CD14-positive monocyte (primary cell): Measurements from ENCODE around the gene GDPD4. TPM values are rescaled to one million over a fixed set of nuclear protein-coding genes. Genes with fewer than 3 reads are reported as not detected.

Source experiments
- DNase-seq, 3 donors: peaks; one replicate each; pipeline ENCODE4 v3.0.0-alpha.2; 2011 to 2022
- H2AFZ ChIP-seq: 2 replicates; pipeline ENCODE4 v1.6.0; 2012; ENCODE audit warnings: mild to moderate bottlenecking, low read depth, low read length, inconsistent platforms; ENCODE audit not compliant: insufficient read depth, poor library complexity, severe bottlenecking
- H3K27ac ChIP-seq, 2 donors: 1 replicate in 1 of 2; 2 replicates in 1 of 2; pipeline ENCODE4 v1.5.1; 2012 to 2013; ENCODE audit warnings: low read length in 2 of 2, control low read depth in 1 of 2, inconsistent platforms in 1 of 2, low read depth in 1 of 2, mild to moderate bottlenecking in 1 of 2
- H3K27me3 ChIP-seq, 2 donors: one replicate each; pipeline versions ENCODE4 v1.6.0 to v1.6.1; 2011 to 2013; ENCODE audit warnings: low read length in 2 of 2; ENCODE audit not compliant: control insufficient read depth in 2 of 2, insufficient read depth in 2 of 2
- H3K36me3 ChIP-seq, 2 donors: replicated peaks in 1 of 2; 1 replicate in 1 of 2; 2 replicates in 1 of 2; pipeline versions ENCODE4 v1.5.1 to v1.6.1; 2012 to 2013; ENCODE audit warnings: low read length in 2 of 2, control low read depth in 1 of 2, inconsistent platforms in 1 of 2, mild to moderate bottlenecking in 1 of 2; ENCODE audit not compliant: insufficient read depth in 2 of 2, control insufficient read depth in 1 of 2
- H3K4me1 ChIP-seq, 2 donors: 1 replicate in 1 of 2; 2 replicates in 1 of 2; pipeline versions ENCODE4 v1.5.1 to v1.6.1; 2012 to 2013; ENCODE audit warnings: low read length in 2 of 2, control low read depth in 1 of 2, inconsistent platforms in 1 of 2, mild to moderate bottlenecking in 1 of 2, moderate library complexity in 1 of 2; ENCODE audit not compliant: insufficient read depth in 2 of 2, control insufficient read depth in 1 of 2
- H3K4me2 ChIP-seq: replicated peaks from 2 replicates; pipeline ENCODE3; 2012; ENCODE audit warnings: low read length, moderate library complexity, mild to moderate bottlenecking; ENCODE audit not compliant: poor library complexity, severe bottlenecking; ENCODE audit errors: extremely low read depth
- H3K4me3 ChIP-seq, 3 experiments: fragments of 200-600 bp in 1 of 3; sonication (generic) in 1 of 3; replicated peaks in 1 of 3; 1 replicate in 2 of 3; 2 replicates in 1 of 3; pipeline ENCODE4 v1.5.1; 2011 to 2013; ENCODE audit warnings: low read length in 3 of 3, mild to moderate bottlenecking in 3 of 3, control low read depth in 2 of 3, low read depth in 2 of 3, inconsistent platforms in 1 of 3, moderate library complexity in 1 of 3
- H3K79me2 ChIP-seq: 2 replicates; pipeline ENCODE4 v1.6.0; 2012; ENCODE audit warnings: mild to moderate bottlenecking, control low read depth, inconsistent platforms, low read length, moderate library complexity; ENCODE audit not compliant: insufficient read depth
- H3K9ac ChIP-seq: 2 replicates; pipeline ENCODE4 v1.6.0; 2017; ENCODE audit warnings: low read length, mild to moderate bottlenecking; ENCODE audit not compliant: insufficient read depth, poor library complexity, severe bottlenecking
- H3K9me3 ChIP-seq, 2 donors: replicated peaks in 1 of 2; 1 replicate in 1 of 2; 2 replicates in 1 of 2; pipeline versions ENCODE4 v1.5.1 to v1.6.1; 2012 to 2013; ENCODE audit warnings: low read length in 2 of 2, control low read depth in 1 of 2; ENCODE audit not compliant: control insufficient read depth in 1 of 2, insufficient read depth in 1 of 2
- H4K20me1 ChIP-seq: 2 replicates; pipeline ENCODE4 v1.6.0; 2012; ENCODE audit warnings: mild to moderate bottlenecking, low read length, control low read depth, moderate library complexity; ENCODE audit not compliant: insufficient read depth
- H3K27ac Mint-ChIP-seq, 7 donors: one replicate each; pipeline ENCODE4 v1.8.0; 2020; ENCODE audit warnings: mild to moderate bottlenecking in 7 of 7, mixed read lengths in 7 of 7, moderate library complexity in 6 of 7, inconsistent platforms in 2 of 7
- H3K27me3 Mint-ChIP-seq, 3 donors: one replicate each; pipeline ENCODE4 v1.8.0; 2021 to 2022; ENCODE audit warnings: low read depth in 3 of 3, mild to moderate bottlenecking in 3 of 3, mixed read lengths in 3 of 3, moderate library complexity in 3 of 3, inconsistent platforms in 1 of 3
- H3K36me3 Mint-ChIP-seq, 2 donors: one replicate each; pipeline ENCODE4 v1.8.0; 2020; ENCODE audit warnings: mixed read lengths in 2 of 2, inconsistent platforms in 1 of 2, mild to moderate bottlenecking in 1 of 2
- H3K4me1 Mint-ChIP-seq: one replicate; pipeline ENCODE4 v1.8.0; 2020; ENCODE audit warnings: mild to moderate bottlenecking, mixed read lengths
- H3K4me3 Mint-ChIP-seq, 2 donors: one replicate each; pipeline ENCODE4 v1.8.0; 2020; ENCODE audit warnings: mild to moderate bottlenecking in 2 of 2, mixed read lengths in 2 of 2, moderate library complexity in 1 of 2
- H3K9me3 Mint-ChIP-seq, 7 donors: one replicate each; pipeline ENCODE4 v1.8.0; 2020 to 2022; ENCODE audit warnings: mixed read lengths in 7 of 7, mild to moderate bottlenecking in 6 of 7, moderate library complexity in 6 of 7, inconsistent platforms in 2 of 7
- CTCF ChIP-seq: fragments of 200-600 bp; IDR thresholded peaks from one replicate; pipeline ENCODE4 v1.8.0; 2022; ENCODE audit warnings: antibody characterized with exemption, mild to moderate bottlenecking
- WGBS: methylation state at CpG from one replicate; pipeline ENCODE4 v1.1.5; 2013; ENCODE audit warnings: missing lambda C conversion rate; ENCODE audit not compliant: insufficient coverage; 5-methylcytosine and 5-hydroxymethylcytosine counted together
- intact Hi-C, 2 donors: fragments of 100-400 bp; cut with micrococcal nuclease; formaldehyde crosslinking; loops; one replicate each; pipeline versions ENCODE4 v1.15.0 to v1.15.1; 2023
- polyA plus RNA-seq, 3 donors: library from polyadenylated mRNA; depleted of rRNA in 1 of 3; unstranded in 2 of 3; stranded (reverse) in 1 of 3; fragments of 300-500 nt in 2 of 3; fragments of >200 nt in 1 of 3; fragmentation: Illumina TruSeq in 2 of 3; gene quantifications; 1 replicate in 2 of 3; 2 replicates in 1 of 3; pipeline ENCODE4 v1.2.3, GENCODE V29; 2012 to 2021

GDPD4 gene
- polyA plus RNA-seq, 3 donors: not detected

DNA sequence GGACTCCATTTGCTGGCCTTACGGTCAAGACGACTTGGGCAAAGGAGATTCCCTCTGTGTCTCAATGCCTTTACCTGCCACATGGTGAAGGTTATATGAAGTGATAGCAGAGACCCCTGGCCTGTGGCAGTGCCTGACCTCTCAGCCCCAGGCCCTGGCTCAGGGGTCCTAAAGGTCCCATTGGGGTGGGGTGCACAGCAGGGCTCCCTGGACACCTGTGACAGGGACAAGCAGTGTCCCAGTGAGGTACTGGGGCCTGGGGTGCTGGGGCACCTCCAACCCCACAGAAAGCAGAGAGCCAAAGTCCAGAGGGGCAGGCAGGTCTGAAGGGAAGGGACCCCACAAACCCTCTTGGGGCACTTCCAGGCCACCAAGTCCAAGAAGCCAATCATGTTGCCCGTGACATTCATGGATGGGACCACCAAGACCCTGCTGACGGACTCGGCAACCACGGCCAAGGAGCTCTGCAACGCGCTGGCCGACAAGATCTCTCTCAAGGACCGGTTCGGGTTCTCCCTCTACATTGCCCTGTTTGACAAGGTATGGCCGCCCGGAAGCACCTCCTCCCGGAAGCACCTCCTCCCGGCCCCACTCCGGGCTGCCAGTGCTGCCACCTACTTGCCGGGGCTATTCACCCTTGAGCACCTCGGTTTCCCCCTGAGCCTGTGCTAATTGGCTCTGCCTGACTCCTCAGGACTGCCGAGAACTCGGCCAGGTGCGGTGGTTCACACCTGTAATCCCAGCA, 111.0 kb downstream of the GDPD4 start:
- H3K27me3 ChIP-seq: no peaks in the 10 kb centered on the region
- no peaks in the 10 kb centered on the region for H3K79me2 ChIP-seq
- Mint-ChIP-seq H3K4me1 (peaks cover 3% of the 10 kb centered on the region), H3K4me3 (no peak overlapping the region), H3K27ac (no peak overlapping the region), H3K9me3 (peaks cover 0 to 2% (median 0%) of the 10 kb centered on the region in 7 donors), H3K36me3 (peaks cover 4 to 8% of the 10 kb centered on the region in 2 donors), H3K27me3 (peaks cover 0 to 2% (median 0%) of the 10 kb centered on the region in 3 donors)
- TF ChIP-seq CTCF: no peak
- no peak overlapping the region for H3K4me3 ChIP-seq
- no peaks in the 10 kb centered on the region for H3K9me3 ChIP-seq
- peaks cover 7 to 15% of the 10 kb centered on the region in 2 donors for H3K36me3 ChIP-seq
- H3K9ac ChIP-seq: no peak overlapping the region
- no peak overlapping the region for H3K27ac ChIP-seq
- no peak for DNase-seq
- intact Hi-C loops: no loop called here
- no peaks in the 10 kb centered on the region for H4K20me1 ChIP-seq
- 96% methylated on average over 15 of the region's 21 CpGs for WGBS
- no peak overlapping the region for H2AFZ ChIP-seq
- H3K4me1 ChIP-seq: no peaks in the 10 kb centered on the region
- no peak overlapping the region for H3K4me2 ChIP-seq

- Histone ChIP-seq H3K36me3 (peaks cover 7 to 15% of the 10 kb centered on the region in 2 donors), H3K4me3 (no peak overlapping the region), H3K9ac (no peak overlapping the region), H3K9me3 (no peaks in the 10 kb centered on the region), H3K27ac (no peak overlapping the region), H3K79me2 (no peaks in the 10 kb centered on the region), H2AFZ (no peak overlapping the region), H3K27me3 (no peaks in the 10 kb centered on the region), H3K4me2 (no peak overlapping the region), H3K4me1 (no peaks in the 10 kb centered on the region), H4K20me1 (no peaks in the 10 kb centered on the region)
- peaks cover 7 to 8% of the 10 kb centered on the region in 2 donors for H3K36me3 Mint-ChIP-seq
- no peak for DNase-seq
- no peak for TF ChIP-seq CTCF
- H3K27me3 Mint-ChIP-seq: peaks cover 0 to 2% (median 0%) of the 10 kb centered on the region in 3 donors
- no peak overlapping the region for H3K4me3 Mint-ChIP-seq
- intact Hi-C loops: loop anchor here in 1 of 2 donors (5.0 kb wide), 1 partner anchor 142 kb away; no protein-coding TSS in a partner anchor
- peaks cover 0 to under 1% (median 0%) of the 10 kb centered on the region in 7 donors for H3K9me3 Mint-ChIP-seq
- 98% methylated on average over 27 of the region's 28 CpGs for WGBS
- H3K4me1 Mint-ChIP-seq: peaks cover 7% of the 10 kb centered on the region
- no peak overlapping the region for H3K27ac Mint-ChIP-seq
Measured at GRCh38 chr11:77189588-77190210, 111.8 kb downstream of the GDPD4 start.
